GM19395 (cell line): Measurements from ENCODE around the gene BSCL2.
"Not testable (repeated sequence)": the region's sequence is repeated elsewhere in the genome, so short reads cannot be mapped to it uniquely, and the experiment has no call there.

Experiments
- ATAC-seq: cut with Tn5 transposase; IDR thresholded peaks from one replicate; pipeline ENCODE4 v1.9.1; 2021; ENCODE audit warnings: mild to moderate bottlenecking, moderate library complexity; ENCODE audit not compliant: unreplicated experiment

Gene BSCL2

DNA sequence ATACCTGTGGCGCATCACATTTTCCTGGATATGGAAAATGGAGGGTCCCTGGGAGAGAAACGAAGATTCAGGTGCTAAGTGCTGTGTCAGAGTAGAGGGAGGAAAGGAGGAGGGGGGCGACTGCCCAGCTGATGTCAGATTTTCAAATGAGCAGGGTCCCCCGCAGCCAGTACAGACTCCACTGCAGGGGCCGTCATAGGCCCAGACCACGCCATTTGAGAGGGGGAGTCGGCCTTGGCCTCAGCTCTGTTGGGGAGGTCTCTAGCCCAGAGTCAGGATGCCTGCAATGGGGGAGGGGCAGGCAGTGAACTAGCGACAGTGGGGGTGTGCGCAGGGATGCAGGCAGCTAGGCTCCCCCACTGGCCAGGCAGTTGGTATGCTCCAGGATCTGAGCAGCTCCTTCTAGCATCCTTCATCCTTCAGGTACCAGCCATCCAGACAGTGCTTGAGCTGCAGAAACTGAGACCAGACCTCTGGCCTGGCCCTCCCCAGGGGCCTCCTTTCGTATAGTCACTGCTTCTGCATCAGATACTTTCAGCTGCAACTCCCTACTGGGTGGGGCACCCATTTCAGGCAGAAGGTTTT lies at the start of gene BSCL2, which contains the start of gene GNG3:
TSS of gene BSCL2 (minus strand) at position 148 of the 585 bp plus-strand sequence. CDS start 229 bp downstream, outside the sequence.
TSS of gene GNG3 (plus strand) at position 400 of the 585 bp plus-strand sequence. CDS start 620 bp downstream, outside the sequence.
- ATAC-seq, result no peak

DNA sequence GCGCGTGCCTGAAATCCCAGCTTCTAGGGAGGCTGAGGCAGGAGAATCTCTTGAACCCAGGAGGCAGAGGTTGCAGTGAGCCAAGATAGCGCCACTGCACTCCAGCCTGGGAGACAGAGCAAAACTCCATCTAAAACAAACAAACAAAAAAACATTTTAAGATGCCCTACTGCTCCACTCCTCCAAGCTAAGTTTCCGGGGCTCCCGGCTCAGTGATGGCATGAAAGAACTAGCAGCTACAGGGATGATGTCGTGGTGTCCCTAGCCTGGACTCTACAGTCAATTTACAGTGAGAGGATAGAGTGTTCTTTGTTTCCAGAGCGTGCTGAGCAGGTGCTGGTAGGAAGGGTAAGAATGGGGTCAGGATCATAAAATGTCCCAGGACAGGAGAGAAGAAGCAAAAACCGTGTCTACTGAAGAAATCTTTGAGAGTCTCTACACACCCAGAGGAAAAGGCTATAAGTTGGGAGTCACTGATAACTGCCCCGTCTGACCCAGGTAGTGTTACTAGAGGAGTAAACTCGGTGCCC lies 47.9 kb upstream of the BSCL2 start:
- ATAC-seq, result no peak

- peak; percentile 96 for ATAC-seq
These were observed 46.7 kb upstream of the BSCL2 start, which contains the start of gene ZBTB3 for GRCh38 chr11:62753736-62754603. Gene ZBTB3 (minus strand): TSS chr11:62754160. CDS start chr11:62753664, 496 bp downstream.

- peak; percentile 1 for ATAC-seq
These were observed 45.9 kb upstream of the BSCL2 start for GRCh38 chr11:62752994-62753735.

DNA sequence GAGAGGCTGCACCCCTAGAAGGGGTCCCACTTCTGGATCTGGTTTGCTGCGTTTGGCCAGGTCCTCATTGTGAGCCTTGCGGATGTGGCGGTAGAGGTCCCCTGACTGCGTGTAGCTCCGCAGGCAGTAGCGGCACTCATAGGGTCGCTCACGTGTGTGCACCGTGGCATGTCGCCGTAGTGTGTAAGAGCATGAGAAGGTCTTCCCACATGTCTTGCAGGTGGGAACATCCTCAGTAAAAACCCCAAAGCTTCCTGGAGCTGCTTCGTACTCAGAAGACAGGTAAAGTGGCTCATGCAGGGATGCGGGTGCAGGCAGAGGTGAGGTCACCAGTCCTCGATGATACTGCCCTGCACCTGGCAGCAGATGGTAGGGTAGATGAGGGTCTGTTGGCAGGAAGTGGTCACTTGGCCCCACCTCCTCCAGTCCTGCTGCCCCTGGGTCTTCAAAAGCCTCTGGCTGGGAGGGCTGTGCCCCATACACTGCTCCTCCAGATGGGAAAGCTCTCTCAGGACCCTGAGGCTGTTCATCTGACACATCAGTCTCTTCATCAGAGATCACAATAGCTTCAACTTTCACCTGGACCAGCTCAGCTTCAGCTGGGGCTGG lies 45.1 kb upstream of the BSCL2 start:
- no peak for ATAC-seq

- ATAC-seq, result not testable (repeated sequence)
These were observed 42.7 kb upstream of the BSCL2 start for GRCh38 chr11:62749931-62750330.

GRCh38 chr11:62747475-62748160 lies 40.4 kb upstream of the BSCL2 start:
- ATAC-seq, result no peak

DNA sequence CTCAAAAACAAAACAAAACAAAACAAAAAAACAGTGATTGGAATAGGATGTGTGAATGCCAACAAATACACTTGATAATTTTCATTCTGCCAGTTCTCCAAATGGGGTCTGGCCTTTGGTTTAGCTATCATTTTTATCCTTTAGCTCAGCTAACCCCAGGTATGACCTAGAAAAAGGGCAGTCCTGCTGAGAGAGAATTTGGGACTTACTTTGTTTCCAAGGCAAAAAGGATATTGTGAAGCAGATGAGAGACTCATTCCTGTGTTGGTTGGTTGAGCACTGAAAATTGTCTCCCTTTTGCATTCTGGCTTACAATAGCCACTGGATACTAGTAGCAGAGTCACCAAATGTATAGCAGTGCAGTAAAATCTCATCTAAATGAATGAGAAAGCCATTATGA lies 30.0 kb upstream of the BSCL2 start:
- ATAC-seq, result no peak

GRCh38 chr11:62732830-62733229 lies 25.6 kb upstream of the BSCL2 start:
- no peak for ATAC-seq

DNA sequence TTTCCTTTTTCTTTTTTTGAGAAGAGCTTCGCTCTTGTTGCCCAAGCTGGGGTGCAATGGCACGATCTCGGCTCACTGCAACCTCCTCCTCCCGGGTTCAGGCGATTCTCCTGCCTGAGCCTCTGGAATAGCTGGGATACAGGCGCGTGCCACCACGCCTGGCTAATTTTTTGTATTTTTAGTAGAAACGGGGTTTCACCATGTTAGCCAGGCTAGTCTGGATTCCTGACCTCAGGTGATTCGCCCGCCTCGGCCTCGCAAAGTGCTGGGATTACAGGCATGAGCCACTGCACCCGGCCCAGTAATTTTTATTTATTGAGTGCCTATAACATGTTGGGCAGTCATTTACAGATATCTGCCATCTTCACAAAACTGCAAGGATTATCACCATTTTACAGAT lies 22.9 kb upstream of the BSCL2 start:
- not testable (repeated sequence) for ATAC-seq

GRCh38 chr11:62728171-62728988 lies 21.2 kb upstream of the BSCL2 start, which contains the start of gene TTC9C:
Gene TTC9C (plus strand): TSS chr11:62728486. CDS start chr11:62728849, 363 bp downstream.
- peak; percentile 31 for ATAC-seq

DNA sequence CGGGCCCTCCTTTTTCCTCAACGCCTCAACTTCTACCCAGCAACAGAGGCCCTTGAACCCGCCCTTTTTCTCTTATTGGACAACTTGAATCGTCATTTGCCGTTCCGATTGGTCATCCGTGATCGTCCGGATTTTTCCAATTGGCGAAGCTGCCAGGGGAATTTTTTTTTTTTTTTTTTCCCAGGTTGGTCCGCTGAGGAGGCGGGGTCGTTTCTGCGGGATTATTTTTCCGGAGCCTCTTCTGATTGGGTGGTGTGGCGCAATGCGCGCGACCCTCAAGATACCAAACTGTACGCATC lies 20.6 kb upstream of the BSCL2 start:
- ATAC-seq, result peak; percentile 66

DNA sequence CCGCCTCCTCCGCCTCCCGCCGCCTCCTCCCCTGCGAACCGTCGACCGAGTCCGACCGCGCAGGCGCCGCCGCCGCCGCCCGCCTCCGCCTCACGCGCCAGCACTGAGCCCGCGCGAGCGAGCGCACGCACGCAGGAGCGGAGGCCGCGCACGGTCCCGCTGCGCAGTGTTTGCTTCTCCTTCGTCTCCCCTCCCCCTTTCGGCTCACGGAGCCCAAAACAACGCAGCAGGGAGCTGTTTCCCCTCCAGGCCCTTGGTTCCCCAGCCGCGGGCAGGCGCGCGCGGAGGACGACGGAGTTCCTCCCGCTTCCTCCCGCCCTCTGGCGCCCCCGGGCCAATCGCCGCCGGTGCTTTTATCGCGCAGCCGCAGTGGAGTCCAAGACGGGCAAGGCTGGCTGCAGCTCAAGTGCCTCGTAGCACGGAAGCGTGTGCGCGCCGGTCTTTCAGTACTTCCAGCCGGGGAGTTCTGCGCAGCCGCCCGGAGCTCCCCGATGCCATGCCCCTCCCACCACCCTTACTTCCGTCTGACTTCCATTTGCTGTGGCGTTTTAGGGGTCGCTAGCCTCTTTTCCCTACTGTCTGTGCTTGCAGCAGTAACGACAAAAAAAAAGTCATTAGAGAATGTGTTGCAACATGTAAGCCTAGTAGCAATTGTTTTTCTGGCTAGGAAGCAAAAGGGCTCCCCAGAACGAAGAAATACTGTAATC lies 20.1 kb upstream of the BSCL2 start, which contains the start of gene HNRNPUL2:
TSS of gene HNRNPUL2 (minus strand) at position 293 of the 707 bp plus-strand sequence. CDS start 301 bp downstream, outside the sequence.
- peak; percentile 69 for ATAC-seq

- ATAC-seq, result no peak
These were observed 19.6 kb upstream of the BSCL2 start for GRCh38 chr11:62726915-62727164.

DNA sequence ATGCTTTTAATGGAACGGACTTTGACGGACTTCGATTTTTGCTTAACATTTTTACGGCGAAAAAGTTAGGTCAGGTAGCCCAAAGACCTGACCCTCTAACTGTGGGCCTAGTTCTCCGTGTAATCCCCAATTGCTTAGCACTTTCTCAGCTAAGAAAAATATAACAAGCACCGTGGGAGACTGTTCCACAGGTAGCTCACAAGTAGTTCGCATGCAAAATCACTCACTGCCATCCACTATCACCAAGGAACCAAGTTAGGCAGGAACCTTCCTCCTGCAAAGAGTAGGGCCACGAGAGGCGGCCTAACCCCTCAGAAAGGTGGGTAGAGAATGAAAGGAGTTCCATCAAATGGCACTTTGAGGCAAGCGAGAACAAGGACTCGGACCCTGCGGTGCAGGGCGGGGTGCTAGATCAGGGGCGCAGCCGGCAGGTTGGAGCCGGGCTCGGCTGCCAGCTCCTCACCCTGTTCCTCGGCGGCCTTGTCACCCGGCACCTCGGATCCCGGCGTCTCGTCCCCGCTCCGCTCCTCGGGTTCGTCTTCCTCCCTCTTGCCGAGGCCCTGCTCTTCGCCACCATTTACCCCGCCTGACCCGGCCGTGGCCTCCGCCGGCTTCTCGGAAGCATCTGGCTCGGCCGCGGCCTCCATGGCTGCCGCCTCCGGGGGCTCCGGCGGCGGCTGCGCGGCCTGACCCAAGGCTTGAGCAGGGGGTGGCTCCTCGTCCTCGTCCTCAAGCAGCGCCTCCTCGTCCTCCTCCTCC lies 19.1 kb upstream of the BSCL2 start:
- ATAC-seq, result peak; percentile 1

GRCh38 chr11:62725646-62726045 lies 18.4 kb upstream of the BSCL2 start:
- ATAC-seq, result no peak

DNA sequence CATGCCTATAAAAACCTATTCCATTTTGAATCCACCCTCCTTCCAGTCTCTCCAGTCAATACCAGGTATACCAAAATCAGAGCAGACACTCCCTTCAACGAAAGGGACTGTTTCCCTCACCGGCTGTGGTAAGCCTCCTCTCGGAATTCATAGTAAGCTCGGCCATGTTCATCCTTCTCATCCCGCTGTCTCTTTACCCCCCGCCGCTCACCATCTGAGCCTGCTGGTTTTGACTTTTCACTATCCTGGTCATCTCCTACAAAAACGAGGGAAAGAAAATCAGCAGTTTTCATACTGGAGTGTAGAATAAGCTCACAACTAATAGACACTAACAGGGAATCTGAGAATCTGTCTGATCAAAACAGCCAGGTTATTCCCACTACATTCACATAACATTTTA lies 16.9 kb upstream of the BSCL2 start:
- ATAC-seq, result no peak

DNA sequence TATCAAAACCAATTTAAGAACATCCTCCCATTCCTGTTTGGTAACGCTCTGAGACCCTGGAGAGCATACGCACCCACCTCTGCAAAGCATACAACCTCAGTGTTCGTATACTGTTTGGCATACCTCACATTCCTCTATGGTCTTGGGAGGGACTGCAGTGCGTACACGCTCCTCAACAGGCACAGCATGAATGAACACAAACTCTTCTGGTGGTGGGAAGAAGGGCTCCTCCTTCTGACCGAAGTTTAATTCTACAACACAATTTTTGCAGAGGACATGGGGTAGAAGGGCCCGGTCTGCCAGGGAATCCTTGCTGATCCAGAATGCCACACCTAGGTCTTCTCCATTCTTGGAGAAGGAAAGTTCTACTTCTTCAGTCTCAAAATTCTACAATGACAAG lies 14.8 kb upstream of the BSCL2 start:
- ATAC-seq, result no peak
